Tibial artery (tissue), 4 donors: ENCODE measurements around the gene NPAS3.

Experiments
- DNase-seq, 2 donors: peaks; one replicate each; pipeline ENCODE4 v3.0.0-alpha.2; 2019
- H3K27ac ChIP-seq, 2 donors: fragments of 200-600 bp; sonication (generic) in 1 of 2; 1 replicate in 1 of 2; 2 replicates in 1 of 2; pipeline ENCODE4 v1.5.1; 2018 to 2019; ENCODE audit warnings: mild to moderate bottlenecking in 1 of 2
- H3K27me3 ChIP-seq, 2 donors: fragments of 200-600 bp; sonication (generic) in 1 of 2; one replicate each; pipeline versions ENCODE4 v1.5.1 to v1.6.0; 2016 to 2019
- H3K36me3 ChIP-seq, 3 donors: fragments of 200-600 bp; sonication (generic) in 2 of 3; one replicate each; pipeline ENCODE4 v1.5.1; 2016 to 2019; ENCODE audit warnings: mild to moderate bottlenecking in 2 of 3
- H3K4me1 ChIP-seq, 4 donors: fragments of 200-600 bp; sonication (generic) in 2 of 4; 1 replicate in 3 of 4; 2 replicates in 1 of 4; pipeline ENCODE4 v1.5.1; 2016 to 2019
- H3K4me3 ChIP-seq, 2 donors: fragments of 200-600 bp; sonication (generic) in 1 of 2; 1 replicate in 1 of 2; 2 replicates in 1 of 2; pipeline ENCODE4 v1.5.1; 2018 to 2019; ENCODE audit warnings: mild to moderate bottlenecking in 2 of 2
- H3K9me3 ChIP-seq, 3 donors: fragments of 200-600 bp; sonication (generic) in 1 of 3; one replicate each; pipeline ENCODE4 v1.5.1; 2016 to 2019
- intact Hi-C: fragments of 100-400 bp; cut with DNase I; formaldehyde crosslinking; loops from one replicate; pipeline ENCODE4 v1.15.0; 2023; ENCODE audit warnings: low total_unique reads
- TF ChIP-seq, protein P1 (sequence below), 2 experiments: fragments of 200-600 bp in 1 of 2; fragments of 450-650 bp in 1 of 2; IDR thresholded peaks; one replicate each; pipeline ENCODE4 v1.5.1; 2017 to 2019; ENCODE audit warnings: antibody characterized with exemption in 2 of 2, mild to moderate bottlenecking in 1 of 2, moderate library complexity in 1 of 2

The NPAS3 gene

DNA sequence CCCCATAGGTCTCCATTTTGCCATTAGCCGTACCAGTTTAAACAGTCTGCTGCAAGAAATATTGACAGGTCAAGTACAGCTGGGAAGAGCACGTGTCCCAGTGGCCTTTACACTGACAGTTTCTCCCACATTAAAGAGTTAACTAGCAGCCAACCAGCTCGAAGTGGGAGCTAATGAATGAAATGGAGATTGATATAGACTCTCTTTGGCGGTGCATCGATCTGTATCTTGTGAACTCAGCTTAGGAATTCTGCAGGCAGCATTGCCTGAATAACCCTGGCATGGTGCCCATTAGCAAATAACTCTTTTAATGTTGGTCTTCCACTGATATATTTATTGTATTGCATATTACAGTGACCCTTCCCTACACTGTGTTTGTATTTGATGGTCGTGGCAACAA lies 692.8 kb downstream of the NPAS3 start:
- TF ChIP-seq, protein P1, sequence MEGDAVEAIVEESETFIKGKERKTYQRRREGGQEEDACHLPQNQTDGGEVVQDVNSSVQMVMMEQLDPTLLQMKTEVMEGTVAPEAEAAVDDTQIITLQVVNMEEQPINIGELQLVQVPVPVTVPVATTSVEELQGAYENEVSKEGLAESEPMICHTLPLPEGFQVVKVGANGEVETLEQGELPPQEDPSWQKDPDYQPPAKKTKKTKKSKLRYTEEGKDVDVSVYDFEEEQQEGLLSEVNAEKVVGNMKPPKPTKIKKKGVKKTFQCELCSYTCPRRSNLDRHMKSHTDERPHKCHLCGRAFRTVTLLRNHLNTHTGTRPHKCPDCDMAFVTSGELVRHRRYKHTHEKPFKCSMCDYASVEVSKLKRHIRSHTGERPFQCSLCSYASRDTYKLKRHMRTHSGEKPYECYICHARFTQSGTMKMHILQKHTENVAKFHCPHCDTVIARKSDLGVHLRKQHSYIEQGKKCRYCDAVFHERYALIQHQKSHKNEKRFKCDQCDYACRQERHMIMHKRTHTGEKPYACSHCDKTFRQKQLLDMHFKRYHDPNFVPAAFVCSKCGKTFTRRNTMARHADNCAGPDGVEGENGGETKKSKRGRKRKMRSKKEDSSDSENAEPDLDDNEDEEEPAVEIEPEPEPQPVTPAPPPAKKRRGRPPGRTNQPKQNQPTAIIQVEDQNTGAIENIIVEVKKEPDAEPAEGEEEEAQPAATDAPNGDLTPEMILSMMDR (IDR thresholded peaks at IDR 0.05), result no peak
- peaks cover 0 to 4% (median under 1%) of the 10 kb centered on the region in 4 donors for H3K4me1 ChIP-seq
- H3K27ac ChIP-seq, result no peak overlapping the region
- H3K9me3 ChIP-seq, result no peaks in the 10 kb centered on the region
- no peaks in the 10 kb centered on the region for H3K27me3 ChIP-seq
- no peak overlapping the region for H3K4me3 ChIP-seq
- intact Hi-C loops, result no loop called here
- DNase-seq, result no peak
- no peaks in the 10 kb centered on the region for H3K36me3 ChIP-seq

DNA sequence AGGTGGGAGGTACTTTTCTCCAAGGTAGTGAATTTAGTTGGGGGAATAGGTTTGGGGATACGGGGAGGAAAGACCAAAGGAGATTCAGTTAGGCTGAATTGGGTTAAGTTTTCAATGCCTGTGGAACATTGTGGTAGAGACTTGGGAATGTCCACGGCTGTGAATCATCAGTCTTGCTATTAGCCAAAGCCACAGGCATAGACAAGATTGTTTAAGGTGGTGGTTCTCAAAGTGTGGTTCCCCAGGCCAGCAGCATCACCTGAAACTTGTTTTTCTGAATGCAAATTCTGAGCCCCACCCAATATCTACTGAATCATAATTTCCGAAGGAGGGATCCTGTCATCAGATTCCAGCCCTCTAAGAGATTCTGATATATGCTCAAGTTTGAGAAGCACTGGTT lies 696.0 kb downstream of the NPAS3 start:
- no peak for DNase-seq
- H3K4me1 ChIP-seq, result peaks cover 0 to 13% (median 2%) of the 10 kb centered on the region in 4 donors
- intact Hi-C loops, result no loop called here
- no peaks in the 10 kb centered on the region for H3K36me3 ChIP-seq
- TF ChIP-seq, protein P1 (IDR thresholded peaks at IDR 0.05), result no peak
- H3K27me3 ChIP-seq, result no peaks in the 10 kb centered on the region
- H3K9me3 ChIP-seq, result no peaks in the 10 kb centered on the region
- no peak overlapping the region for H3K27ac ChIP-seq
- no peak overlapping the region for H3K4me3 ChIP-seq

GRCh38 chr14:33636716-33637115 lies 698.0 kb downstream of the NPAS3 start:
- intact Hi-C loops, result no loop called here

GRCh38 chr14:33642080-33642479 lies 703.4 kb downstream of the NPAS3 start:
- DNase-seq, result no peak
- Histone ChIP-seq H3K4me1 (peaks cover 0 to 3% (median 0%) of the 10 kb centered on the region in 4 donors), H3K27me3 (no peaks in the 10 kb centered on the region), H3K27ac (no peak overlapping the region), H3K9me3 (no peaks in the 10 kb centered on the region), H3K4me3 (no peak overlapping the region), H3K36me3 (no peaks in the 10 kb centered on the region)
- intact Hi-C loops, result no loop called here
- TF ChIP-seq, protein P1 (IDR thresholded peaks at IDR 0.05), result no peak

More at GRCh38 chr14:33636716-33637115, 698.0 kb downstream of the NPAS3 start:
- H3K27me3 ChIP-seq, result no peaks in the 10 kb centered on the region
- peak overlapping the region in 1 of 2 donors; percentile 3 for H3K27ac ChIP-seq
- no peaks in the 10 kb centered on the region for H3K9me3 ChIP-seq
- H3K4me3 ChIP-seq, result no peak overlapping the region
- peaks cover 0 to 13% (median 2%) of the 10 kb centered on the region in 4 donors for H3K4me1 ChIP-seq
- no peak for DNase-seq
- no peaks in the 10 kb centered on the region for H3K36me3 ChIP-seq
- TF ChIP-seq, protein P1 (IDR thresholded peaks at IDR 0.05), result no peak

DNA sequence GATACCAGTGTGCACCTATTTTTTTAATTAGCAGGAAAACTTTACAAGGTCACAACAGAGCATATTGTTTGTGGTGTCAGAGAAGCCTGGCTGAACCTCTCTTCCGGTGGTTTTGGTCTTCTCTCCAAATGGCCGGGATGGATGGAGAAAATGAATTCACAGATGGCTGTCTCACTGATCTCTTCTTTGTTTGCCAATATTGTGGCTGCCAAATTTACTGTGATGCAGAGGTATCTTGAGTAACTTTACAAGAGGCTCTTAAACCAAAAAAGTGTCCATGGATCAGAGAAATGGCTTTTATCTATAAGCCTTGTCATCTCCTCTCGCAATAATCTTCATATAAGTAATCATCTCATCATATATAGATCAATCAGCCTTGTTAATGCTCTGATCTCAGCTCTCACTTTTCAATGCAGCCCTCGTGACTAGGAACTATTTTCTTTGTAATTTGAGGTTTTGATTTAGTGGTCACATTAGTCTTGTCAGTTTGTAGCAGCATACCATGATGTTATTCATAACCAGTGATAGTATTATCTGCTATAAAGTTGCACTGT lies 704.1 kb downstream of the NPAS3 start:
- Histone ChIP-seq H3K27me3 (no peaks in the 10 kb centered on the region), H3K4me3 (no peak overlapping the region)

More for the DNA sequence above, 704.1 kb downstream of the NPAS3 start:
- Histone ChIP-seq H3K36me3 (no peaks in the 10 kb centered on the region), H3K9me3 (no peaks in the 10 kb centered on the region), H3K27ac (no peak overlapping the region), H3K4me1 (peaks cover 0 to 3% (median 0%) of the 10 kb centered on the region in 4 donors)
- intact Hi-C loops, result no loop called here
- TF ChIP-seq, protein P1 (IDR thresholded peaks at IDR 0.05), result no peak
- DNase-seq, result no peak
